ENCODE results near the gene B3GAT1. TPM values are rescaled to one million over a fixed set of nuclear protein-coding genes. Genes with fewer than 3 reads are reported as not detected.

Gene B3GAT1
- total RNA-seq, 1 experiment from 2014 or later: 0.10 TPM

- ChIA-PET CTCF (no interaction called here), POLR2A (no interaction called here)
- TF ChIP-seq POLR2AphosphoS5 (IDR thresholded peaks at IDR 0.05; ENCODE audit: low read depth, low read length): no peak
- TF ChIP-seq, protein P1, sequence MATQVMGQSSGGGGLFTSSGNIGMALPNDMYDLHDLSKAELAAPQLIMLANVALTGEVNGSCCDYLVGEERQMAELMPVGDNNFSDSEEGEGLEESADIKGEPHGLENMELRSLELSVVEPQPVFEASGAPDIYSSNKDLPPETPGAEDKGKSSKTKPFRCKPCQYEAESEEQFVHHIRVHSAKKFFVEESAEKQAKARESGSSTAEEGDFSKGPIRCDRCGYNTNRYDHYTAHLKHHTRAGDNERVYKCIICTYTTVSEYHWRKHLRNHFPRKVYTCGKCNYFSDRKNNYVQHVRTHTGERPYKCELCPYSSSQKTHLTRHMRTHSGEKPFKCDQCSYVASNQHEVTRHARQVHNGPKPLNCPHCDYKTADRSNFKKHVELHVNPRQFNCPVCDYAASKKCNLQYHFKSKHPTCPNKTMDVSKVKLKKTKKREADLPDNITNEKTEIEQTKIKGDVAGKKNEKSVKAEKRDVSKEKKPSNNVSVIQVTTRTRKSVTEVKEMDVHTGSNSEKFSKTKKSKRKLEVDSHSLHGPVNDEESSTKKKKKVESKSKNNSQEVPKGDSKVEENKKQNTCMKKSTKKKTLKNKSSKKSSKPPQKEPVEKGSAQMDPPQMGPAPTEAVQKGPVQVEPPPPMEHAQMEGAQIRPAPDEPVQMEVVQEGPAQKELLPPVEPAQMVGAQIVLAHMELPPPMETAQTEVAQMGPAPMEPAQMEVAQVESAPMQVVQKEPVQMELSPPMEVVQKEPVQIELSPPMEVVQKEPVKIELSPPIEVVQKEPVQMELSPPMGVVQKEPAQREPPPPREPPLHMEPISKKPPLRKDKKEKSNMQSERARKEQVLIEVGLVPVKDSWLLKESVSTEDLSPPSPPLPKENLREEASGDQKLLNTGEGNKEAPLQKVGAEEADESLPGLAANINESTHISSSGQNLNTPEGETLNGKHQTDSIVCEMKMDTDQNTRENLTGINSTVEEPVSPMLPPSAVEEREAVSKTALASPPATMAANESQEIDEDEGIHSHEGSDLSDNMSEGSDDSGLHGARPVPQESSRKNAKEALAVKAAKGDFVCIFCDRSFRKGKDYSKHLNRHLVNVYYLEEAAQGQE (IDR thresholded peaks at IDR 0.05; ENCODE audit: insufficient read depth in 1 of 2, low read depth in 2 of 2, low read length in 1 of 2): no peak
- no peak for TF ChIP-seq TCF7L2 (IDR thresholded peaks at IDR 0.05; ENCODE audit: low read depth, low read length)
- no peak for TF ChIP-seq CTCF (IDR thresholded peaks at IDR 0.05)
- no peak for TF ChIP-seq SIN3A (IDR thresholded peaks at IDR 0.05; ENCODE audit: borderline replicate concordance, insufficient read depth, low read depth, low read length)
- no peak for DNase-seq (ENCODE audit: low read depth, low spot score)
- intact Hi-C loops (cut with micrococcal nuclease; ENCODE audit: unreplicated experiment) (no loop called here), in situ Hi-C loops (cut with HindIII; ENCODE audit: low pct_unique_long_range_greater_than_20kb, low sequenced_read_pairs) (no loop called here)
- no peaks in the 10 kb centered on the region for H3K36me3 ChIP-seq (ENCODE audit: control insufficient read depth, insufficient read depth, low read length)
- peaks cover 40% of the 10 kb centered on the region for H3K27me3 ChIP-seq (ENCODE audit: control insufficient read depth, insufficient read depth, low read length)
- no peak for ATAC-seq
- no peak overlapping the region for H3K27ac ChIP-seq (ENCODE audit: low read length)
- no peaks in the 10 kb centered on the region for H3K9me3 ChIP-seq (ENCODE audit: control insufficient read depth, insufficient read depth, low read depth, low read length)
- BruUV-seq (replicated peaks): no TSS peak
- no peak overlapping the region for H3K4me3 ChIP-seq (ENCODE audit: low read depth in 2 of 2, low read length in 2 of 2)
- no peaks in the 10 kb centered on the region for H3K4me1 ChIP-seq (ENCODE audit: control insufficient read depth, insufficient read depth, low read length)
Measured at GRCh38 chr11:134409552-134410429, 2.3 kb downstream of the B3GAT1 start.

- DNase-seq (ENCODE audit: low read depth, low spot score) (no peak), ATAC-seq (no peak)
- POLR2A ChIA-PET: interaction anchor here (0.6 kb wide), 1 partner anchor 55 kb away, joined by 3 read pairs; no protein-coding TSS in a partner anchor
- BruUV-seq (replicated peaks): no TSS peak
- in situ Hi-C loops (cut with HindIII; ENCODE audit: low pct_unique_long_range_greater_than_20kb, low sequenced_read_pairs): no loop called here
- CTCF ChIA-PET: no interaction called here
- H3K36me3 ChIP-seq (ENCODE audit: control insufficient read depth, insufficient read depth, low read length): no peaks in the 10 kb centered on the region
- intact Hi-C loops (cut with micrococcal nuclease; ENCODE audit: unreplicated experiment): no loop called here
- peaks cover 25% of the 10 kb centered on the region for H3K27me3 ChIP-seq (ENCODE audit: control insufficient read depth, insufficient read depth, low read length)
- H3K27ac ChIP-seq (ENCODE audit: low read length): no peak overlapping the region
- H3K9me3 ChIP-seq (ENCODE audit: control insufficient read depth, insufficient read depth, low read depth, low read length): no peaks in the 10 kb centered on the region
- TF ChIP-seq, protein P1 (IDR thresholded peaks at IDR 0.05; ENCODE audit: insufficient read depth in 1 of 2, low read depth in 2 of 2, low read length in 1 of 2): no peak
- TF ChIP-seq SIN3A (IDR thresholded peaks at IDR 0.05; ENCODE audit: borderline replicate concordance, insufficient read depth, low read depth, low read length) (no peak), CTCF (IDR thresholded peaks at IDR 0.05) (no peak), TCF7L2 (IDR thresholded peaks at IDR 0.05; ENCODE audit: low read depth, low read length) (no peak), POLR2AphosphoS5 (IDR thresholded peaks at IDR 0.05; ENCODE audit: low read depth, low read length) (no peak)
- H3K4me1 ChIP-seq (ENCODE audit: control insufficient read depth, insufficient read depth, low read length): no peaks in the 10 kb centered on the region
- no peak overlapping the region for H3K4me3 ChIP-seq (ENCODE audit: low read depth in 2 of 2, low read length in 2 of 2)
Measured at GRCh38 chr11:134407923-134408322, 4.1 kb downstream of the B3GAT1 start.
